K562 (cell line): ENCODE data around the gene MCFD2. TPM values are rescaled to one million over a fixed set of nuclear protein-coding genes. Genes with fewer than 3 reads are reported as not detected.

Experiments used
- BMI1 ChIP-seq: fragments of 150-350 bp; IDR thresholded peaks from 2 replicates; pipeline ENCODE4 v1.6.1; 2014; ENCODE audit warnings: low read length
- CXXC5 ChIP-seq: fragments of 250-450 bp; sonication (Bioruptor Pico); IDR thresholded peaks from 2 replicates; pipeline ENCODE4 v1.8.0; 2022; ENCODE audit warnings: inconsistent platforms, mild to moderate bottlenecking, moderate library complexity
- DIDO1 ChIP-seq: fragments of 450-650 bp; IDR thresholded peaks from 2 replicates; pipeline ENCODE4 v1.6.1; 2016; ENCODE audit warnings: low read depth, missing biosample characterization, missing genetic modification characterization
- ELF4 ChIP-seq: fragments of 450-650 bp; formaldehyde crosslinking; IDR thresholded peaks from 2 replicates; pipeline ENCODE4 v1.4.0; 2022; ENCODE audit warnings: missing genetic modification characterization
- EP300 ChIP-seq: IDR thresholded peaks from 2 replicates; pipeline ENCODE4 v1.6.1; 2012; ENCODE audit warnings: low read length, improper control_type of control experiment
- GABPA ChIP-seq: fragments of 200-800 bp; sonication (Bioruptor generic); conservative IDR thresholded peaks from 2 replicates; pipeline ENCODE4 v1.6.1; 2016; ENCODE audit warnings: low read depth, missing genetic modification characterization, missing compliant biosample characterization
- HCFC1 ChIP-seq: IDR thresholded peaks from 2 replicates; pipeline ENCODE4 v1.6.1; 2012; ENCODE audit warnings: low read depth, low read length, improper control_type of control experiment
- HDAC1 ChIP-seq, 2 experiments: fragments of 450-650 bp; IDR thresholded peaks; 2 replicates each; pipeline ENCODE4 v1.6.1; 2016 to 2017; ENCODE audit warnings: inconsistent platforms in 1 of 2, mild to moderate bottlenecking in 1 of 2, moderate library complexity in 1 of 2
- ILF3 ChIP-seq: fragments of 450-650 bp; IDR thresholded peaks from 2 replicates; pipeline ENCODE4 v1.6.1; 2018; ENCODE audit warnings: antibody characterized with exemption, mild to moderate bottlenecking, moderate library complexity, borderline replicate concordance
- NBN ChIP-seq: fragments of 450-650 bp; IDR thresholded peaks from 2 replicates; pipeline ENCODE4 v1.6.1; 2016; ENCODE audit warnings: low read depth, mild to moderate bottlenecking
- NCOR1 ChIP-seq: fragments of 450-650 bp; IDR thresholded peaks from 2 replicates; pipeline ENCODE4 v1.6.1; 2016; ENCODE audit warnings: mild to moderate bottlenecking, moderate library complexity
- RCOR1 ChIP-seq, 2 experiments: IDR thresholded peaks; 2 replicates each; pipeline ENCODE4 v1.6.1; 2012; ENCODE audit warnings: low read depth in 2 of 2, low read length in 2 of 2, borderline replicate concordance in 1 of 2, improper control_type of control experiment in 1 of 2
- TAF9B ChIP-seq: fragments of 450-650 bp; IDR thresholded peaks from 2 replicates; pipeline ENCODE4 v1.6.1; 2018; ENCODE audit warnings: mild to moderate bottlenecking; ENCODE audit not compliant: partially characterized antibody
- TBP ChIP-seq: optimal IDR thresholded peaks from 2 replicates; pipeline ENCODE3; 2011; ENCODE audit warnings: low read depth, low read length, improper control_type of control experiment
- ZNF232 ChIP-seq: sonication (generic); formaldehyde crosslinking; IDR thresholded peaks from 2 replicates; pipeline ENCODE4 v1.8.0; 2022; ENCODE audit warnings: mild to moderate bottlenecking, missing genetic modification reagents
- ZNF507 ChIP-seq: conservative IDR thresholded peaks from 2 replicates; pipeline ENCODE4 v1.6.1; 2017; ENCODE audit warnings: missing genetic modification characterization, missing compliant biosample characterization
- ZNF707 ChIP-seq: fragments of 250-450 bp; sonication (Bioruptor Pico); conservative IDR thresholded peaks from 2 replicates; pipeline ENCODE4 v1.8.0; 2022; ENCODE audit warnings: inconsistent platforms, mild to moderate bottlenecking, moderate library complexity
- polyA plus RNA-seq, 8 experiments: library from polyadenylated mRNA; depleted of rRNA in 4 of 8; stranded (reverse) in 5 of 8; unstranded in 3 of 8; fragments of >200 nt; fragmentation: Nextera tagmentation in 2 of 8; fragmentation: Illumina TruSeq in 1 of 8; extraction: Ambion mirVana in 2 of 8; extraction: Trizol in 1 of 8; gene quantifications; 2 replicates each; pipeline versions ENCODE4 v1.2.1 to v1.2.3, GENCODE V29; 2011 to 2014; ENCODE audit warnings: inconsistent platforms in 1 of 8, missing spikeins in 1 of 8
- total RNA-seq, 7 experiments: library from RNA; depleted of rRNA in 6 of 7; stranded (reverse); fragments of >200 nt in 6 of 7; fragmentation: Illumina TruSeq in 2 of 7; extraction: Trizol in 2 of 7; gene quantifications; 2 replicates each; pipeline versions ENCODE4 v1.2.1 to v1.2.3, GENCODE V29; 2011 to 2021; ENCODE audit warnings: low replicate concordance in 1 of 7
- TF ChIP-seq, protein P1 (sequence below): IDR thresholded peaks from 2 replicates; pipeline ENCODE4 v1.6.1; 2014; ENCODE audit warnings: antibody characterized with exemption
- TF ChIP-seq, protein P2 (sequence below): fragments of 450-650 bp; conservative IDR thresholded peaks from 2 replicates; pipeline ENCODE4 v1.6.1; 2016; ENCODE audit warnings: missing genetic modification characterization, low read depth, mild to moderate bottlenecking, missing compliant biosample characterization, moderate library complexity
- TF ChIP-seq, protein P3 (sequence below): fragments of 450-650 bp; IDR thresholded peaks from 2 replicates; pipeline ENCODE4 v1.6.1; 2017; ENCODE audit warnings: antibody characterized with exemption, mild to moderate bottlenecking
- TF ChIP-seq, protein P4 (sequence below): fragments of 450-650 bp; formaldehyde crosslinking; IDR thresholded peaks from 2 replicates; pipeline ENCODE4 v1.4.0; 2020; ENCODE audit warnings: mild to moderate bottlenecking, moderate library complexity

MCFD2 gene
- total and polyA plus RNA-seq, 9 of the 15 experiments (the other 6 are each of a cell fraction or from before 2014, with no cell fraction given), result 78.6 to 237 (median 123) TPM

DNA sequence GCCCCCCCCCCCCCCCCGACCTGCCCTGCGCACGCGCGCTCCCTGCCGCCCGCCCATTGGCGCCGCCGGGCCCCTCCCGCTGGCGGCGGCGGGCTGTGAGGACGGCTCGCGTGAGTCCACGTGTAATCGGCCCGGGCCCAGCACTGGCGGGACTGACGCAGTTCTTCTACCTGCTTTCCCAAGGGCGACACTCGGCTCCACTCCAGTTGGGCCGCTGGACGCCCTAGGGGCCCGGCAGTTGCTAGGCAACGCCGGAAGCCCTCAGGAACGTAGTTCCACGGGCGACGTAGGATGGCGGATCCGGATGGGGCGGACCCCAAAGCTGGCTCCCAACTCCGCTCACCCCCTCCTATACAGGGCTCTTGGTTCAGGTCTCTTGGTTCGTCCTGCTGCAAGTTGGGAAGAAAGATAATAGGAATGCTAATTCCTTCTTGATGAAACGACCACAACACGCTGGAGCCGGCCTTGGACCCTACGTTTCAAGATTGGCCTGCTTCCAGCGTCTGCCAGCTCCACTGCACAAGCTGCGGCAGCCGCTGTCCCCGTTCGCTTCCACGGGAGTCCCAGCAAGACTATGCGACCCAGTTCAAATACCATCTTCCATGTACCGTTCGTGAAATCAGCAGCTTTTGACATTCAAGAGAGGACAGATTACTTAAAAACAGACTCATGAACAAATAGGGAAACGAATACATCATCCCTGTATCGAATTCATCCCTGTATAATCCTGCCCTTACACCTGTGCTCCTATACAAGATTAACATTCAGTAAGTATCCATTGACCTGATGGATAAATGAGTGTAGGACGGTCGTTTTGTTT, 415 bp upstream of the MCFD2 start (continued):
- TF ChIP-seq ELF4 (CRISPR knock-in tag) (no peak), NCOR1 (no peak), EP300 (peak; percentile 18; the same call in 1 of the 2 replicates), HDAC1 (IDR thresholded peaks at IDR 0.05) (peak in 1 of 2 experiments; percentile 88; a peak in 2 of 4 replicates), ZNF507 (tag) (no peak), NBN (peak; percentile 39; the same call in 1 of the 2 replicates), ILF3 (no peak), DIDO1 (tag) (peak; percentile 20; the same call in 1 of the 2 replicates), TBP (peak; percentile 48), BMI1 (peak; percentile 65; the same call in 1 of the 2 replicates), TAF9B (peak; percentile 57), ZNF707 (CRISPR knock-in tag) (no peak), RCOR1 (IDR thresholded peaks at IDR 0.05; ENCODE audit: borderline replicate concordance in 1 of 2, low read depth in 2 of 2, low read length in 2 of 2) (peak in 1 of 2 experiments; percentile 38; a peak in 1 of 4 replicates), CXXC5 (peak; percentile 94), HCFC1 (peak; percentile 57), ZNF232 (CRISPR knock-in tag) (no peak), GABPA (tag) (peak; percentile 92)
- TF ChIP-seq, protein P1, sequence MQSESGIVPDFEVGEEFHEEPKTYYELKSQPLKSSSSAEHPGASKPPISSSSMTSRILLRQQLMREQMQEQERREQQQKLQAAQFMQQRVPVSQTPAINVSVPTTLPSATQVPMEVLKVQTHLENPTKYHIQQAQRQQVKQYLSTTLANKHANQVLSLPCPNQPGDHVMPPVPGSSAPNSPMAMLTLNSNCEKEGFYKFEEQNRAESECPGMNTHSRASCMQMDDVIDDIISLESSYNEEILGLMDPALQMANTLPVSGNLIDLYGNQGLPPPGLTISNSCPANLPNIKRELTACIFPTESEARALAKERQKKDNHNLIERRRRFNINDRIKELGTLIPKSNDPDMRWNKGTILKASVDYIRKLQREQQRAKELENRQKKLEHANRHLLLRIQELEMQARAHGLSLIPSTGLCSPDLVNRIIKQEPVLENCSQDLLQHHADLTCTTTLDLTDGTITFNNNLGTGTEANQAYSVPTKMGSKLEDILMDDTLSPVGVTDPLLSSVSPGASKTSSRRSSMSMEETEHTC, result no peak
- TF ChIP-seq, protein P2, sequence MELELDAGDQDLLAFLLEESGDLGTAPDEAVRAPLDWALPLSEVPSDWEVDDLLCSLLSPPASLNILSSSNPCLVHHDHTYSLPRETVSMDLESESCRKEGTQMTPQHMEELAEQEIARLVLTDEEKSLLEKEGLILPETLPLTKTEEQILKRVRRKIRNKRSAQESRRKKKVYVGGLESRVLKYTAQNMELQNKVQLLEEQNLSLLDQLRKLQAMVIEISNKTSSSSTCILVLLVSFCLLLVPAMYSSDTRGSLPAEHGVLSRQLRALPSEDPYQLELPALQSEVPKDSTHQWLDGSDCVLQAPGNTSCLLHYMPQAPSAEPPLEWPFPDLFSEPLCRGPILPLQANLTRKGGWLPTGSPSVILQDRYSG, result no peak
- TF ChIP-seq, protein P3, sequence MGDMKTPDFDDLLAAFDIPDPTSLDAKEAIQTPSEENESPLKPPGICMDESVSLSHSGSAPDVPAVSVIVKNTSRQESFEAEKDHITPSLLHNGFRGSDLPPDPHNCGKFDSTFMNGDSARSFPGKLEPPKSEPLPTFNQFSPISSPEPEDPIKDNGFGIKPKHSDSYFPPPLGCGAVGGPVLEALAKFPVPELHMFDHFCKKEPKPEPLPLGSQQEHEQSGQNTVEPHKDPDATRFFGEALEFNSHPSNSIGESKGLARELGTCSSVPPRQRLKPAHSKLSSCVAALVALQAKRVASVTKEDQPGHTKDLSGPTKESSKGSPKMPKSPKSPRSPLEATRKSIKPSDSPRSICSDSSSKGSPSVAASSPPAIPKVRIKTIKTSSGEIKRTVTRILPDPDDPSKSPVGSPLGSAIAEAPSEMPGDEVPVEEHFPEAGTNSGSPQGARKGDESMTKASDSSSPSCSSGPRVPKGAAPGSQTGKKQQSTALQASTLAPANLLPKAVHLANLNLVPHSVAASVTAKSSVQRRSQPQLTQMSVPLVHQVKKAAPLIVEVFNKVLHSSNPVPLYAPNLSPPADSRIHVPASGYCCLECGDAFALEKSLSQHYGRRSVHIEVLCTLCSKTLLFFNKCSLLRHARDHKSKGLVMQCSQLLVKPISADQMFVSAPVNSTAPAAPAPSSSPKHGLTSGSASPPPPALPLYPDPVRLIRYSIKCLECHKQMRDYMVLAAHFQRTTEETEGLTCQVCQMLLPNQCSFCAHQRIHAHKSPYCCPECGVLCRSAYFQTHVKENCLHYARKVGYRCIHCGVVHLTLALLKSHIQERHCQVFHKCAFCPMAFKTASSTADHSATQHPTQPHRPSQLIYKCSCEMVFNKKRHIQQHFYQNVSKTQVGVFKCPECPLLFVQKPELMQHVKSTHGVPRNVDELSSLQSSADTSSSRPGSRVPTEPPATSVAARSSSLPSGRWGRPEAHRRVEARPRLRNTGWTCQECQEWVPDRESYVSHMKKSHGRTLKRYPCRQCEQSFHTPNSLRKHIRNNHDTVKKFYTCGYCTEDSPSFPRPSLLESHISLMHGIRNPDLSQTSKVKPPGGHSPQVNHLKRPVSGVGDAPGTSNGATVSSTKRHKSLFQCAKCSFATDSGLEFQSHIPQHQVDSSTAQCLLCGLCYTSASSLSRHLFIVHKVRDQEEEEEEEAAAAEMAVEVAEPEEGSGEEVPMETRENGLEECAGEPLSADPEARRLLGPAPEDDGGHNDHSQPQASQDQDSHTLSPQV, result no peak
- TF ChIP-seq, protein P4, sequence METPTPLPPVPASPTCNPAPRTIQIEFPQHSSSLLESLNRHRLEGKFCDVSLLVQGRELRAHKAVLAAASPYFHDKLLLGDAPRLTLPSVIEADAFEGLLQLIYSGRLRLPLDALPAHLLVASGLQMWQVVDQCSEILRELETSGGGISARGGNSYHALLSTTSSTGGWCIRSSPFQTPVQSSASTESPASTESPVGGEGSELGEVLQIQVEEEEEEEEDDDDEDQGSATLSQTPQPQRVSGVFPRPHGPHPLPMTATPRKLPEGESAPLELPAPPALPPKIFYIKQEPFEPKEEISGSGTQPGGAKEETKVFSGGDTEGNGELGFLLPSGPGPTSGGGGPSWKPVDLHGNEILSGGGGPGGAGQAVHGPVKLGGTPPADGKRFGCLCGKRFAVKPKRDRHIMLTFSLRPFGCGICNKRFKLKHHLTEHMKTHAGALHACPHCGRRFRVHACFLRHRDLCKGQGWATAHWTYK (CRISPR knock-in tag), result no peak; the same call in 1 of the 2 replicates
